Epithelial cell of proximal tubule (primary cell): ENCODE data around the gene ERCC6. TPM values are rescaled to one million over a fixed set of nuclear protein-coding genes. Genes with fewer than 3 reads are reported as not detected.

Source experiments
- DNase-seq: peaks from one replicate; pipeline ENCODE4 v3.0.0-alpha.2; 2011; ENCODE audit warnings: low read depth
- H3K4me3 ChIP-seq: 2 replicates; pipeline ENCODE4 v1.5.1; 2011; ENCODE audit warnings: low read depth, mild to moderate bottlenecking, low read length
- CTCF ChIP-seq: conservative IDR thresholded peaks from 2 replicates; pipeline ENCODE4 v1.5.1; 2012; ENCODE audit warnings: low read depth, mild to moderate bottlenecking, low read length
- total RNA-seq: library from RNA; depleted of rRNA; stranded (reverse); fragments of >200 nt; gene quantifications from 2 replicates; pipeline ENCODE4 v1.2.3, GENCODE V29; 2015

Gene ERCC6
- total RNA-seq, 1 donor from 2014 or later: 5.6 TPM

GRCh38 chr10:49508249-49508648, 30.7 kb downstream of the ERCC6 start:
- no peak for TF ChIP-seq CTCF
- H3K4me3 ChIP-seq: no peak overlapping the region
- no peak for DNase-seq

GRCh38 chr10:49505589-49505988, 33.3 kb downstream of the ERCC6 start:
- no peak for DNase-seq
- no peak overlapping the region for H3K4me3 ChIP-seq
- no peak for TF ChIP-seq CTCF

- DNase-seq: no peak
- no peak for TF ChIP-seq CTCF
- no peak overlapping the region for H3K4me3 ChIP-seq
These were observed 33.8 kb downstream of the ERCC6 start for GRCh38 chr10:49505076-49505475.

- no peak for DNase-seq
- H3K4me3 ChIP-seq: no peak overlapping the region
- no peak for TF ChIP-seq CTCF
These were observed 34.4 kb downstream of the ERCC6 start for GRCh38 chr10:49504528-49504927.

- no peak overlapping the region for H3K4me3 ChIP-seq
- DNase-seq: no peak
- TF ChIP-seq CTCF: no peak
These were observed 36.6 kb downstream of the ERCC6 start for GRCh38 chr10:49502358-49502757.

- H3K4me3 ChIP-seq: no peak overlapping the region
- no peak for TF ChIP-seq CTCF
- DNase-seq: no peak
These were observed 38.5 kb downstream of the ERCC6 start for GRCh38 chr10:49500412-49500811.

GRCh38 chr10:49499305-49499851, 39.5 kb downstream of the ERCC6 start:
- no peak for TF ChIP-seq CTCF
- H3K4me3 ChIP-seq: no peak overlapping the region
- no peak for DNase-seq
